SK-N-SH (cell line): ENCODE data around the gene TTC39A. TPM values are rescaled to one million over a fixed set of nuclear protein-coding genes. Genes with fewer than 3 reads are reported as not detected.

Source experiments
- CTCF ChIA-PET: fragments of 300-600, 350-600 bp; formaldehyde crosslinking; extraction: SDS; loops from one replicate; lab custom pipeline; 2021; lab: Yijun Ruan, JAX
- POLR2A ChIA-PET: fragments of 350-600 bp; sonication (Branson Sonifier 250); formaldehyde crosslinking; extraction: SDS; loops from one replicate; lab custom pipeline; 2020; ENCODE audit warnings: antibody characterized with exemption, inconsistent platforms; lab: Yijun Ruan, JAX
- DNase-seq: peaks from one replicate; pipeline ENCODE4 v3.0.0; 2012
- H2AFZ ChIP-seq: fragments of 200-600 bp; sonication (generic); 2 replicates; pipeline ENCODE4 v1.8.1; 2016; ENCODE audit warnings: antibody characterized with exemption, mild to moderate bottlenecking, low read depth
- H3F3A ChIP-seq: fragments of 200-600 bp; sonication (generic); replicated peaks from 2 replicates; pipeline ENCODE3; 2016; ENCODE audit warnings: antibody characterized with exemption, mild to moderate bottlenecking; ENCODE audit not compliant: insufficient read depth
- H3K27ac ChIP-seq, 2 experiments: fragments of 200-500 bp in 1 of 2; fragments of 200-600 bp in 1 of 2; sonication (Bioruptor generic) in 1 of 2; sonication (generic), shearing (Covaris generic) in 1 of 2; 2 replicates each; pipeline versions ENCODE4 v1.5.1 to v1.6.1; 2014 to 2016; ENCODE audit warnings: low read depth in 2 of 2, inconsistent platforms in 1 of 2, low read length in 1 of 2, mild to moderate bottlenecking in 1 of 2, mixed read lengths in 1 of 2
- H3K27me3 ChIP-seq: fragments of 200-600 bp; sonication (generic), shearing (Covaris generic); 2 replicates; pipeline ENCODE4 v1.6.1; 2016; ENCODE audit warnings: mixed run types; ENCODE audit not compliant: insufficient read depth
- H3K36me3 ChIP-seq, 2 experiments: fragments of 200-500 bp in 1 of 2; fragments of 200-600 bp in 1 of 2; sonication (Bioruptor generic) in 1 of 2; sonication (generic) in 1 of 2; replicated peaks in 1 of 2; 2 replicates each; pipeline versions ENCODE3 to v1.5.1; 2014 to 2016; ENCODE audit warnings: low read length in 1 of 2, mild to moderate bottlenecking in 1 of 2; ENCODE audit not compliant: insufficient read depth in 2 of 2, control insufficient read depth in 1 of 2
- H3K4me1 ChIP-seq, 2 experiments: fragments of 200-500 bp in 1 of 2; fragments of 200-600 bp in 1 of 2; sonication (Bioruptor generic) in 1 of 2; sonication (generic), shearing (Covaris generic) in 1 of 2; 2 replicates each; pipeline versions ENCODE4 v1.5.1 to v1.6.1; 2014 to 2016; ENCODE audit warnings: low read depth in 1 of 2, low read length in 1 of 2, mixed run types in 1 of 2; ENCODE audit not compliant: insufficient read depth in 2 of 2, control insufficient read depth in 1 of 2
- H3K4me2 ChIP-seq: fragments of 200-600 bp; sonication (generic), shearing (Covaris generic); 2 replicates; pipeline ENCODE4 v1.6.1; 2017; ENCODE audit warnings: mixed run types
- H3K4me3 ChIP-seq, 2 experiments: fragments of 200-500 bp in 1 of 2; fragments of 200-600 bp in 1 of 2; sonication (Bioruptor generic) in 1 of 2; sonication (generic), shearing (Covaris generic) in 1 of 2; 2 replicates each; pipeline versions ENCODE4 v1.5.1 to v1.8.1; 2014 to 2016; ENCODE audit warnings: low read depth in 2 of 2, inconsistent platforms in 1 of 2, low read length in 1 of 2, mild to moderate bottlenecking in 1 of 2, mixed read lengths in 1 of 2, moderate library complexity in 1 of 2
- H3K79me2 ChIP-seq: fragments of 200-600 bp; sonication (generic); 2 replicates; pipeline ENCODE4 v1.8.1; 2017; ENCODE audit warnings: mild to moderate bottlenecking; ENCODE audit not compliant: insufficient read depth
- H3K9ac ChIP-seq: fragments of 200-600 bp; sonication (generic); 2 replicates; pipeline ENCODE4 v1.6.1; 2017; ENCODE audit warnings: mixed run types
- H3K9me2 ChIP-seq: fragments of 200-600 bp; sonication (generic); 2 replicates; pipeline ENCODE4 v1.6.1; 2017; ENCODE audit warnings: mixed run types
- H3K9me3 ChIP-seq: fragments of 200-600 bp; sonication (generic); 2 replicates; pipeline ENCODE4 v1.6.1; 2017; ENCODE audit warnings: mixed run types, mild to moderate bottlenecking, moderate library complexity
- H4K20me1 ChIP-seq: fragments of 200-600 bp; sonication (generic); 2 replicates; pipeline ENCODE4 v1.6.1; 2017; ENCODE audit warnings: mild to moderate bottlenecking, mixed run types; ENCODE audit not compliant: insufficient read depth
- ELF1 ChIP-seq: IDR thresholded peaks from 2 replicates; pipeline ENCODE4 v1.4.0; 2012
- FOSL2 ChIP-seq: IDR thresholded peaks from 2 replicates; pipeline ENCODE4 v1.4.0; 2012; ENCODE audit warnings: low read depth, mild to moderate bottlenecking, moderate library complexity, borderline replicate concordance
- FOXJ3 ChIP-seq: sonication (generic); formaldehyde crosslinking; IDR thresholded peaks from 2 replicates; pipeline ENCODE4 v1.5.1; 2020; ENCODE audit warnings: mild to moderate bottlenecking, missing genetic modification reagents
- JUND ChIP-seq: IDR thresholded peaks from 2 replicates; pipeline ENCODE4 v1.4.0; 2012
- MEF2A ChIP-seq: IDR thresholded peaks from 2 replicates; pipeline ENCODE4 v1.4.0; 2012; ENCODE audit warnings: low read depth, borderline replicate concordance
- MXI1 ChIP-seq: IDR thresholded peaks from 2 replicates; pipeline ENCODE4 v1.6.1; 2012; ENCODE audit warnings: mild to moderate bottlenecking, low read depth, low read length, improper control_type of control experiment
- NFIC ChIP-seq: IDR thresholded peaks from 2 replicates; pipeline ENCODE4 v1.4.0; 2012; ENCODE audit warnings: borderline replicate concordance
- POLR2AphosphoS5 ChIP-seq: IDR thresholded peaks from 2 replicates; pipeline ENCODE4 v1.6.1; 2012; ENCODE audit warnings: low read depth, low read length
- RAD21 ChIP-seq: IDR thresholded peaks from 2 replicates; pipeline ENCODE4 v1.6.1; 2012; ENCODE audit warnings: mild to moderate bottlenecking, low read length
- RXRA ChIP-seq: IDR thresholded peaks from 2 replicates; pipeline ENCODE4 v1.4.0; 2012; ENCODE audit warnings: low read depth, mild to moderate bottlenecking, borderline replicate concordance
- SIN3A ChIP-seq: IDR thresholded peaks from 2 replicates; pipeline ENCODE4 v1.6.1; 2012; ENCODE audit warnings: low read depth, mild to moderate bottlenecking, low read length, moderate library complexity, borderline replicate concordance
- TAF1 ChIP-seq: IDR thresholded peaks from 2 replicates; pipeline ENCODE4 v1.6.1; 2012; ENCODE audit warnings: low read depth, mild to moderate bottlenecking, low read length, moderate library complexity, borderline replicate concordance
- TCF12 ChIP-seq: IDR thresholded peaks from 2 replicates; pipeline ENCODE4 v1.4.0; 2012
- YY1 ChIP-seq: IDR thresholded peaks from 2 replicates; pipeline ENCODE4 v1.4.0; 2012; ENCODE audit warnings: low read depth, mild to moderate bottlenecking
- WGBS: methylation state at CpG from one replicate; pipeline ENCODE4 v1.1.6; 2017; ENCODE audit warnings: low lambda C conversion rate; 5-methylcytosine and 5-hydroxymethylcytosine counted together
- polyA plus RNA-seq, 3 experiments: library from polyadenylated mRNA; depleted of rRNA; stranded (reverse); fragments of >200 nt; gene quantifications; 2 replicates each; pipeline ENCODE4 v1.2.3, GENCODE V29; 2012
- TF ChIP-seq, protein P1 (sequence below): fragments of 150-350 bp; IDR thresholded peaks from 2 replicates; pipeline ENCODE4 v1.6.1; 2016; ENCODE audit warnings: mild to moderate bottlenecking, low read depth, low read length
- TF ChIP-seq, protein P2 (sequence below): IDR thresholded peaks from 2 replicates; pipeline ENCODE4; 2012
- TF ChIP-seq, protein P3 (sequence below): fragments of 200-600 bp; sonication (generic); IDR thresholded peaks from 2 replicates; pipeline ENCODE4 v1.6.1; 2017; ENCODE audit warnings: antibody characterized with exemption, mild to moderate bottlenecking, moderate library complexity
- TF ChIP-seq, protein P4 (sequence below): IDR thresholded peaks from 2 replicates; pipeline ENCODE4 v1.4.0; 2012; ENCODE audit warnings: low read depth, borderline replicate concordance

Gene TTC39A
- polyA plus RNA-seq, 1 of the 3 experiments (the other 2 are of a cell fraction) = 0.97 TPM

DNA sequence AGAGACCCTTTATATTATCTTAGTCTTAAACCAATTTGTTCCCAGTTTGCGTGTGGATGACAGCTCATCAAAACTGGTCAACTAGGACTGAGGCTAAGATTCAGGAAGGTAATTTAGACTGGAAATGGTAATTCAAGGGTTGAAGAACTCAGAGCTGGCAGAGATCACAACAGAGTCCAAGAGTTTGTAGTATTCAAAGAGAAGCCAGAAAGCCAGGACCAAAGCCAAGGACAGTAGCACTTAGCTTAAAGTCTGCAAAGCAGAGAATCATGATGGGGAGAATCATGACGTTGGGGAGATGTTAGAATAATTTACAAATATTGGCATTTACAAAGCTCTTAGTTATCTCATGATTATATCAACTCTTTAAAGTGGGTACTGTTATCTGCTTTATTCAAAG, 61.7 kb downstream of the TTC39A start:
- H3K9ac ChIP-seq = no peak overlapping the region; the same call in 1 of the 2 replicates
- H3K27me3 ChIP-seq = no peaks in the 10 kb centered on the region
- H3K4me3 ChIP-seq = no peak overlapping the region
- no peak for DNase-seq
- 72% methylated on average over 2 of the region's 2 CpGs for WGBS
- peaks cover 31% of the 10 kb centered on the region for H3F3A ChIP-seq
- ChIA-PET POLR2A (no interaction called here), CTCF (interaction anchor here (0.9 to 1.3 kb wide), 3 partner anchors 20 to 77 kb away, joined by 3 to 7 read pairs (median 4); no protein-coding TSS in a partner anchor)
- peaks cover 65% of the 10 kb centered on the region for H3K79me2 ChIP-seq
- H3K27ac ChIP-seq = peak overlapping the region; percentile 17 to 71; a peak in 3 of 4 replicates
- no peak overlapping the region for H2AFZ ChIP-seq
- peaks cover 2 to 47% of the 10 kb centered on the region in 2 experiments for H3K4me1 ChIP-seq
- no peaks in the 10 kb centered on the region for H3K9me2 ChIP-seq
- peak overlapping the region; percentile 53; the same call in 1 of the 2 replicates for H3K4me2 ChIP-seq
- peaks cover 24 to 27% of the 10 kb centered on the region in 2 experiments for H3K36me3 ChIP-seq
- TF ChIP-seq JUND (no peak), YY1 (no peak), TAF1 (no peak), FOSL2 (no peak), NFIC (no peak), MXI1 (no peak), MEF2A (no peak), ELF1 (no peak), TCF12 (no peak), RXRA (no peak), FOXJ3 (no peak), RAD21 (no peak), POLR2AphosphoS5 (no peak), SIN3A (no peak)
- TF ChIP-seq, protein P1, sequence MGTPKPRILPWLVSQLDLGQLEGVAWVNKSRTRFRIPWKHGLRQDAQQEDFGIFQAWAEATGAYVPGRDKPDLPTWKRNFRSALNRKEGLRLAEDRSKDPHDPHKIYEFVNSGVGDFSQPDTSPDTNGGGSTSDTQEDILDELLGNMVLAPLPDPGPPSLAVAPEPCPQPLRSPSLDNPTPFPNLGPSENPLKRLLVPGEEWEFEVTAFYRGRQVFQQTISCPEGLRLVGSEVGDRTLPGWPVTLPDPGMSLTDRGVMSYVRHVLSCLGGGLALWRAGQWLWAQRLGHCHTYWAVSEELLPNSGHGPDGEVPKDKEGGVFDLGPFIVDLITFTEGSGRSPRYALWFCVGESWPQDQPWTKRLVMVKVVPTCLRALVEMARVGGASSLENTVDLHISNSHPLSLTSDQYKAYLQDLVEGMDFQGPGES = no peak
- TF ChIP-seq, protein P2, sequence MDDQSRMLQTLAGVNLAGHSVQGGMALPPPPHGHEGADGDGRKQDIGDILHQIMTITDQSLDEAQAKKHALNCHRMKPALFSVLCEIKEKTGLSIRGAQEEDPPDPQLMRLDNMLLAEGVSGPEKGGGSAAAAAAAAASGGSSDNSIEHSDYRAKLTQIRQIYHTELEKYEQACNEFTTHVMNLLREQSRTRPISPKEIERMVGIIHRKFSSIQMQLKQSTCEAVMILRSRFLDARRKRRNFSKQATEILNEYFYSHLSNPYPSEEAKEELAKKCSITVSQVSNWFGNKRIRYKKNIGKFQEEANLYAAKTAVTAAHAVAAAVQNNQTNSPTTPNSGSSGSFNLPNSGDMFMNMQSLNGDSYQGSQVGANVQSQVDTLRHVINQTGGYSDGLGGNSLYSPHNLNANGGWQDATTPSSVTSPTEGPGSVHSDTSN = no peak
- TF ChIP-seq, protein P3, sequence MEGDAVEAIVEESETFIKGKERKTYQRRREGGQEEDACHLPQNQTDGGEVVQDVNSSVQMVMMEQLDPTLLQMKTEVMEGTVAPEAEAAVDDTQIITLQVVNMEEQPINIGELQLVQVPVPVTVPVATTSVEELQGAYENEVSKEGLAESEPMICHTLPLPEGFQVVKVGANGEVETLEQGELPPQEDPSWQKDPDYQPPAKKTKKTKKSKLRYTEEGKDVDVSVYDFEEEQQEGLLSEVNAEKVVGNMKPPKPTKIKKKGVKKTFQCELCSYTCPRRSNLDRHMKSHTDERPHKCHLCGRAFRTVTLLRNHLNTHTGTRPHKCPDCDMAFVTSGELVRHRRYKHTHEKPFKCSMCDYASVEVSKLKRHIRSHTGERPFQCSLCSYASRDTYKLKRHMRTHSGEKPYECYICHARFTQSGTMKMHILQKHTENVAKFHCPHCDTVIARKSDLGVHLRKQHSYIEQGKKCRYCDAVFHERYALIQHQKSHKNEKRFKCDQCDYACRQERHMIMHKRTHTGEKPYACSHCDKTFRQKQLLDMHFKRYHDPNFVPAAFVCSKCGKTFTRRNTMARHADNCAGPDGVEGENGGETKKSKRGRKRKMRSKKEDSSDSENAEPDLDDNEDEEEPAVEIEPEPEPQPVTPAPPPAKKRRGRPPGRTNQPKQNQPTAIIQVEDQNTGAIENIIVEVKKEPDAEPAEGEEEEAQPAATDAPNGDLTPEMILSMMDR = no peak
- TF ChIP-seq, protein P4, sequence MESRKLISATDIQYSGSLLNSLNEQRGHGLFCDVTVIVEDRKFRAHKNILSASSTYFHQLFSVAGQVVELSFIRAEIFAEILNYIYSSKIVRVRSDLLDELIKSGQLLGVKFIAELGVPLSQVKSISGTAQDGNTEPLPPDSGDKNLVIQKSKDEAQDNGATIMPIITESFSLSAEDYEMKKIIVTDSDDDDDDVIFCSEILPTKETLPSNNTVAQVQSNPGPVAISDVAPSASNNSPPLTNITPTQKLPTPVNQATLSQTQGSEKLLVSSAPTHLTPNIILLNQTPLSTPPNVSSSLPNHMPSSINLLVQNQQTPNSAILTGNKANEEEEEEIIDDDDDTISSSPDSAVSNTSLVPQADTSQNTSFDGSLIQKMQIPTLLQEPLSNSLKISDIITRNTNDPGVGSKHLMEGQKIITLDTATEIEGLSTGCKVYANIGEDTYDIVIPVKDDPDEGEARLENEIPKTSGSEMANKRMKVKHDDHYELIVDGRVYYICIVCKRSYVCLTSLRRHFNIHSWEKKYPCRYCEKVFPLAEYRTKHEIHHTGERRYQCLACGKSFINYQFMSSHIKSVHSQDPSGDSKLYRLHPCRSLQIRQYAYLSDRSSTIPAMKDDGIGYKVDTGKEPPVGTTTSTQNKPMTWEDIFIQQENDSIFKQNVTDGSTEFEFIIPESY = no peak
- H4K20me1 ChIP-seq = peaks cover 4% of the 10 kb centered on the region; the same call in 1 of the 2 replicates
- no peaks in the 10 kb centered on the region for H3K9me3 ChIP-seq
